MM.1S (cell line): ENCODE measurements around the gene SUCLG1.

ENCODE experiments used
- DNase-seq: peaks from one replicate; pipeline ENCODE4 v3.0.0-alpha.2; 2015
- H2AFZ ChIP-seq: fragments of 300-600 bp; sonication (generic); 2 replicates; pipeline ENCODE4 v1.6.0; 2016; ENCODE audit warnings: antibody characterized with exemption, low read length
- H3F3A ChIP-seq: fragments of 300-600 bp; sonication (generic); 2 replicates; pipeline ENCODE4 v1.6.1; 2016; ENCODE audit warnings: mild to moderate bottlenecking, antibody characterized with exemption, low read length, moderate library complexity, mixed read lengths; ENCODE audit not compliant: insufficient read depth
- H3K27ac ChIP-seq: fragments of 300-600 bp; sonication (generic); 2 replicates; pipeline ENCODE4 v1.5.1; 2016; ENCODE audit warnings: mild to moderate bottlenecking, low read length
- H3K27me3 ChIP-seq: fragments of 300-600 bp; sonication (generic); replicated peaks from 2 replicates; pipeline ENCODE4 v1.6.0; 2016; ENCODE audit warnings: low read length; ENCODE audit not compliant: insufficient read depth
- H3K36me3 ChIP-seq: fragments of 300-600 bp; sonication (generic); replicated peaks from 2 replicates; pipeline ENCODE4 v1.6.1; 2016; ENCODE audit warnings: mild to moderate bottlenecking, low read length, mixed read lengths; ENCODE audit not compliant: insufficient read depth
- H3K4me1 ChIP-seq: fragments of 300-600 bp; sonication (generic); 2 replicates; pipeline ENCODE4 v1.6.1; 2016; ENCODE audit warnings: low read length, mixed read lengths
- H3K4me2 ChIP-seq: fragments of 300-600 bp; sonication (generic); 2 replicates; pipeline ENCODE4 v1.6.0; 2016; ENCODE audit warnings: low read depth, low read length
- H3K4me3 ChIP-seq: fragments of 300-600 bp; sonication (generic); 2 replicates; pipeline ENCODE4 v1.5.1; 2016; ENCODE audit warnings: low read length, mixed read lengths
- H3K79me2 ChIP-seq: fragments of 300-600 bp; sonication (generic); 2 replicates; pipeline ENCODE4 v1.6.1; 2016; ENCODE audit warnings: mixed run types, low read length, mixed read lengths
- H3K9ac ChIP-seq: fragments of 300-600 bp; sonication (generic); 2 replicates; pipeline ENCODE4 v1.6.1; 2016; ENCODE audit warnings: low read length, mixed read lengths
- H3K9me2 ChIP-seq: fragments of 300-600 bp; sonication (generic); replicated peaks from 2 replicates; pipeline ENCODE4 v1.6.1; 2016; ENCODE audit warnings: mild to moderate bottlenecking, low read length, mixed read lengths; ENCODE audit not compliant: insufficient read depth
- H3K9me3 ChIP-seq: fragments of 300-600 bp; sonication (generic); replicated peaks from 2 replicates; pipeline ENCODE4 v1.6.1; 2016; ENCODE audit warnings: mild to moderate bottlenecking, low read length, mixed read lengths; ENCODE audit not compliant: insufficient read depth
- H4K20me1 ChIP-seq: fragments of 300-600 bp; sonication (generic); 2 replicates; pipeline ENCODE4 v1.6.1; 2016; ENCODE audit warnings: mild to moderate bottlenecking, low read length, moderate library complexity, mixed read lengths; ENCODE audit not compliant: insufficient read depth
- EZH2 ChIP-seq: fragments of 300-600 bp; sonication (generic); optimal IDR thresholded peaks from 2 replicates; pipeline ENCODE3; 2017; ENCODE audit warnings: low read depth, mild to moderate bottlenecking, antibody characterized with exemption, low read length, mixed read lengths
- EZH2phosphoT487 ChIP-seq: fragments of 300-600 bp; sonication (generic); IDR thresholded peaks from 2 replicates; pipeline ENCODE4 v1.6.1; 2018; ENCODE audit warnings: antibody characterized with exemption, low read length
- TF ChIP-seq, protein P1 (sequence below): fragments of 300-600 bp; sonication (generic); IDR thresholded peaks from 2 replicates; pipeline ENCODE4 v1.5.1; 2016; ENCODE audit warnings: antibody characterized with exemption, low read length, mixed read lengths

SUCLG1 gene

DNA sequence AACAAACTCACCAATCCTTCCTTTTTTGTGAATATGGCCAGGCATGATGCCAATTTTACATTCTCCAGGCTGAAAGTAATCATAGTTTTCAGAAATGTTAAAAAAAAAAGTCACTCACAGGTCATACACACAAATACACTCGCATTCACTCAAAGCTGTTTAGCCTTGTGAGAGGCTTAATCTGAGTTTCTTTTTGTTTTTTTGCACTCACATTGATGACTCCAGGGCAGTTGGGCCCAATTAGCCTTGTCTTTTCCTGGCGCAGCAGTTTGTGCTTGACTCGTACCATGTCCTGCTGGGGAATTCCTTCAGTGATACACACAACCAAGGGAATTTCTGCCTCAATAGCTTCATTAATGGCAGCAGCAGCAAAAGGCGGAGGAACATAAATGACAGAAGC lies 18.0 kb downstream of the SUCLG1 start:
- no peaks in the 10 kb centered on the region for H3K27me3 ChIP-seq
- H3K36me3 ChIP-seq = peaks cover 8% of the 10 kb centered on the region; the same call in 1 of the 2 replicates

DNA sequence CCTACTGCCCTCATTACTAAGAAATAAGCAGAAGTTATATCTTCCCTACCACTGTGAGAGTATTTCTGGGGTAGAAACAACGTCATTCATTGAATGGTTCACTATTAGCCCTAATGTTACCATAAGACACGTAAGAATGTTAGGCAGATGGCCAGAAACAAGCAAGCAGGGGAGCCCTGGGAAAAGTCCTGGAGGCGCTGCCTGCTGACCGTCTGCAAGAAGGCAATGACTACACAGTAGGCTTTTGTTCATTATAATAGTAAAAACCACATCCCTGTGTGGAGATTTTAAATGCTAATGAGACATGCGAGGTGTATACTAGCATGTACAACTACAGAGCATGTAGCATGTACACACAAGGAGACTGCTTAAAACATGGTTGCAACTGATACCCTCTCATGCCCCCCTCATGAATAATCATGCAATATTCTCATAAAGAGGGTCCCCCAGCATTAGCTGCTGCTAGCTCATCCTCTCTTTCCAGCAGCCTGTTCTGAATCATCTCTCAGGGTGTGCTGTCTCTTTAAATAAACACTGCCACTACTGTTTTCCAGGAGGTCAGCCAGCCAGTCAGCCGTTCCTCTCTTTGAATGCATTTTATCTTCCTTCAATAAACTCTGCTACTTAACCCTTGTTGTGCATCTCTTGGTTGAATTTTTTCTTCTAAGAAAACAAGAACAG lies 23.6 kb downstream of the SUCLG1 start:
- H3K9me3 ChIP-seq = no peaks in the 10 kb centered on the region
- H3K9ac ChIP-seq = no peak overlapping the region
- no peaks in the 10 kb centered on the region for H4K20me1 ChIP-seq
- H3K27me3 ChIP-seq = no peaks in the 10 kb centered on the region
- H3K4me3 ChIP-seq = no peak overlapping the region
- no peak for DNase-seq
- peaks cover 2% of the 10 kb centered on the region; the same call in 1 of the 2 replicates for H3K36me3 ChIP-seq
- H2AFZ ChIP-seq = no peak overlapping the region
- TF ChIP-seq EZH2 = no peak
- TF ChIP-seq, protein P1, sequence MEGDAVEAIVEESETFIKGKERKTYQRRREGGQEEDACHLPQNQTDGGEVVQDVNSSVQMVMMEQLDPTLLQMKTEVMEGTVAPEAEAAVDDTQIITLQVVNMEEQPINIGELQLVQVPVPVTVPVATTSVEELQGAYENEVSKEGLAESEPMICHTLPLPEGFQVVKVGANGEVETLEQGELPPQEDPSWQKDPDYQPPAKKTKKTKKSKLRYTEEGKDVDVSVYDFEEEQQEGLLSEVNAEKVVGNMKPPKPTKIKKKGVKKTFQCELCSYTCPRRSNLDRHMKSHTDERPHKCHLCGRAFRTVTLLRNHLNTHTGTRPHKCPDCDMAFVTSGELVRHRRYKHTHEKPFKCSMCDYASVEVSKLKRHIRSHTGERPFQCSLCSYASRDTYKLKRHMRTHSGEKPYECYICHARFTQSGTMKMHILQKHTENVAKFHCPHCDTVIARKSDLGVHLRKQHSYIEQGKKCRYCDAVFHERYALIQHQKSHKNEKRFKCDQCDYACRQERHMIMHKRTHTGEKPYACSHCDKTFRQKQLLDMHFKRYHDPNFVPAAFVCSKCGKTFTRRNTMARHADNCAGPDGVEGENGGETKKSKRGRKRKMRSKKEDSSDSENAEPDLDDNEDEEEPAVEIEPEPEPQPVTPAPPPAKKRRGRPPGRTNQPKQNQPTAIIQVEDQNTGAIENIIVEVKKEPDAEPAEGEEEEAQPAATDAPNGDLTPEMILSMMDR = no peak
- TF ChIP-seq EZH2phosphoT487 = no peak
- no peak overlapping the region for H3K27ac ChIP-seq
- H3K4me1 ChIP-seq = no peaks in the 10 kb centered on the region
- H3F3A ChIP-seq = no peaks in the 10 kb centered on the region
- H3K79me2 ChIP-seq = no peaks in the 10 kb centered on the region
- H3K4me2 ChIP-seq = no peak overlapping the region
- H3K9me2 ChIP-seq = no peaks in the 10 kb centered on the region

More for the DNA sequence above, 18.0 kb downstream of the SUCLG1 start:
- no peaks in the 10 kb centered on the region for H4K20me1 ChIP-seq
- no peak overlapping the region for H3K27ac ChIP-seq
- H3K9me3 ChIP-seq = no peaks in the 10 kb centered on the region
- no peak for TF ChIP-seq EZH2
- TF ChIP-seq EZH2phosphoT487 = no peak
- TF ChIP-seq, protein P1 = no peak
- H3K9ac ChIP-seq = no peak overlapping the region
- no peak overlapping the region for H3K4me2 ChIP-seq
- H3K4me3 ChIP-seq = no peak overlapping the region
- no peaks in the 10 kb centered on the region for H3F3A ChIP-seq
- H3K79me2 ChIP-seq = peaks cover 5% of the 10 kb centered on the region; the same call in 1 of the 2 replicates
- no peak overlapping the region for H2AFZ ChIP-seq
- H3K4me1 ChIP-seq = no peaks in the 10 kb centered on the region
- no peak for DNase-seq
- no peaks in the 10 kb centered on the region for H3K9me2 ChIP-seq

DNA sequence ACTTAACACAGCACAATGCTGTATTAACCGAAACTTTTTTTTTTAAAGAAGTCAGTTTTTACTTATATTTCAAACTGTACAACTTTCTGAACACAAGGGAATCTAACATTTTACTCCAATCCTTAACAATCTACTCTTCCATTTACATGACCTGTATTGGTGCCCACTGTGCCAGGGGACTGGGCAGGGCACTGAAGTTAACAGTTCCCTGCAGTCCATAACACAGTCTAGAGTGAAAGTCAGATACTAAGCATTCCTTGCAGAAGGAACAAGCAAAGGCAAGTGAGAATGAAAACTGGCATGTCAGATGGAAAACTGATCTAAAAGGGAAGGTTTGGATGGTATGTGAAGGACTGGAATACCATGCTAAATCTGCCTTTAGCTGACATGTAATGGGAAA lies 29.8 kb downstream of the SUCLG1 start:
- H3K36me3 ChIP-seq = peaks cover 13% of the 10 kb centered on the region
- no peak overlapping the region for H3K4me2 ChIP-seq
- H3K4me1 ChIP-seq = no peaks in the 10 kb centered on the region
- H3K9me3 ChIP-seq = no peaks in the 10 kb centered on the region
- no peaks in the 10 kb centered on the region for H3K9me2 ChIP-seq
- no peak overlapping the region for H3K9ac ChIP-seq
- H3K27ac ChIP-seq = no peak overlapping the region
- TF ChIP-seq EZH2phosphoT487 (no peak), EZH2 (no peak)
- TF ChIP-seq, protein P1 = no peak
- H3K27me3 ChIP-seq = no peaks in the 10 kb centered on the region
- no peaks in the 10 kb centered on the region for H3F3A ChIP-seq
- no peaks in the 10 kb centered on the region for H3K79me2 ChIP-seq
- no peak overlapping the region for H3K4me3 ChIP-seq
- no peak for DNase-seq
- H2AFZ ChIP-seq = no peak overlapping the region
- no peaks in the 10 kb centered on the region for H4K20me1 ChIP-seq
